Amygdala (tissue), 56 donors: ENCODE results near the gene GNAZ.

Experiments
- DNase-seq, 56 donors: peaks; one replicate each; lab custom pipeline; 2025; lab: John Stamatoyannopoulos, UW

Gene GNAZ

GRCh38 chr22:23115825-23116494 is 45.6 kb downstream of the GNAZ start:
- no peak for DNase-seq

- DNase-seq = peak in 5 of 56 donors; percentile 8 to 55 (median 33)
Measured at GRCh38 chr22:23116506-23117263, 46.4 kb downstream of the GNAZ start.

GRCh38 chr22:23117275-23117674 is 47.0 kb downstream of the GNAZ start:
- no peak for DNase-seq

GRCh38 chr22:23117891-23118646 is 47.8 kb downstream of the GNAZ start:
- no peak for DNase-seq

- no peak for DNase-seq
Measured at GRCh38 chr22:23118647-23119493, 48.6 kb downstream of the GNAZ start.

- peak in 1 of 56 donors; percentile 21 for DNase-seq
Measured at GRCh38 chr22:23119494-23120414, 49.4 kb downstream of the GNAZ start.

- no peak for DNase-seq
Measured at GRCh38 chr22:23120415-23120899, 50.1 kb downstream of the GNAZ start.

- DNase-seq = no peak
Measured at GRCh38 chr22:23121000-23121421, 50.7 kb downstream of the GNAZ start.

GRCh38 chr22:23121424-23121823 is 51.1 kb downstream of the GNAZ start:
- peak in 13 of 56 donors; percentile 25 to 59 (median 35) for DNase-seq

GRCh38 chr22:23122216-23122957 is 52.1 kb downstream of the GNAZ start:
- peak in 18 of 56 donors; percentile 26 to 71 (median 50) for DNase-seq

GRCh38 chr22:23122992-23123803 is 52.9 kb downstream of the GNAZ start:
- no peak for DNase-seq

- no peak for DNase-seq
Measured at GRCh38 chr22:23123804-23124254, 53.5 kb downstream of the GNAZ start.

- no peak for DNase-seq
Measured at GRCh38 chr22:23124611-23125511, 54.5 kb downstream of the GNAZ start.

GRCh38 chr22:23125512-23126103 is 55.3 kb downstream of the GNAZ start:
- no peak for DNase-seq

- no peak for DNase-seq
Measured at GRCh38 chr22:23126165-23127054, 56.1 kb downstream of the GNAZ start.
